D341Med (cell line): ENCODE data around the gene CPTP.

Experiments
- DNase-seq: peaks from one replicate; pipeline ENCODE4 v3.0.0; 2012; ENCODE audit warnings: low spot score

The CPTP gene

DNA sequence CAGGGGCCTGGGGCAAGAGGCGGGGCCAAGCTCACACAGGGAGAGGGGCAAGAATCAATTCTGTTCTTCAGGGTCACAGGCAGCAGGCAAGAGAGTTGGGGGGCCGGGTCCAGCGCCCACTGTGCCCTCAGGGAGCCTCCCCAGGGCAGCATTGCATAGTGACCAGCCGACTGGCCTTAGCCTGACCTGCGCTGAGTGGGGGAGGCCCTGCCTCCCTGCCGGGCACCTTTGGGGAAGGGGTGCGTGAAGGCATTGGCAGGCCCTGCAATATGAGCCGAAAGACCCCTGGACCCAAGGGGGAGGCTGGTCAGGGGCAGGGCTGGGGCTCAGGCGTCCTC lies 32.2 kb upstream of the CPTP start:
- DNase-seq, result no peak

DNA sequence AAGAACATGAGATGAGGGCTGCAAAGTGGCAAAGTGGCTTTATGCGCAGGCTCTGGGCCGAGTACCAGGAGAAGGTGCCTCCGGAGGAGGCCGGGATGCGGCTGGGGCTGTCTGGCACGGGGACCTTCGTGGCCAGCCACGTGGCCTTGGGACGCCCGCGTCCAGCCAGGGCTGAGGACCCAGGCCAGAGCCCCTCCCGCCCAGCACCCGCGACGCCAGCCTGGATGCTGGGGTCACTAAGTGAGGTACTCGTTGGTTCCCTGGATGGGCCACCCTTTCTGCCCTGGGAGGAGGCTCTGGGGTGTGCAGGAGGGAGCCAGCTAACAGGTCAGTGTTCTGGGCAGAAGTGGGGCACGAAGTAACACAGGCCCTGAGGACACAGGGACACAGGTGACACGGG lies 31.8 kb upstream of the CPTP start:
- no peak for DNase-seq

DNA sequence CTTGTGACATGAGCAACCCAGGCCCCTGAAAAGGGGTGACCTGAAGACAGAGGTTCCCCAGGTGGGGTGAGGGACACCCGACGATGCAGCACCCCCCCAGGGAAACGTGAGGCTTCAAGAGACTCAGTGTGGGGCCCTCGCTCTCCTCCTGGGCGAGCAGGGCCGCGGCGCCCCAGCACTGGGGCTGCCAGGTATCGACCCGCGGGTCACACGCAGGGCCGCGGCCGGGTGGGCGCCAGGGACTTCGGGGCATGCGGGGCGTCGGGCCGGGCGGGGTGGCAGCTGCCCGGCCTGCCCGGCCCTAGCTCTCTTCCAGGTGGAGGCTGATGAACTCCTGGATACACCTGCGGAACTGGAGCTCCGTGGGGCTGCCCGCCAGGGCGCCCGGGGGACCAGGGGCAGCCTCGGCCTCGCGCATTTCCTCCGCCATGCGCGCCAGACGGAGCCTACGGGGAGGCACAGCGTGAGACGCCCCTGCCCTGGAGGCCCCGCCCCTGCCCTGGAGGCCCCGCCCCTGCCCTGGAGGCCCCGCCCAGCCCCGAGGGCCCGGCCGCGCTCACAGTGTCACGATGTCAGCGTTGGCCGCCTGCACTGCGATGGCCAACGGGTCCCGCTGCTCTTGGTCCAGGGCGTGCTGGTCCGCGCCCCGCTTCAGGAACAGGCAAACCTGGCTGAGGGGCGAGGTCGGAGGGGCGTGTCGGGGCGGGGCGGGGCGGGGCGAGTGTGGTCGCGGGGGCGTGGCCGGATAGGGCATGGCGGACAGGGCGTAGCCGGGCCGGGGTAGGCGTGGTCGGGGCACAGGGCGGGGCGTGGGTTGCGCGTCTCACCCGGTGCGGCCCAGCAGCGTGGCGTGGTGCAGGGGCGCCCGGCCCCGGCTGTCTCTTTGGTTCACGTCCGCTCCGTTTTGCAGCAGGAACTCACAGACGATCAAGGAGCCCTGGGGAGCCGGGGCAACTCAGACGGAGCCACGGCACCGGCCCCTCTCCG lies 31.0 kb upstream of the CPTP start:
- no peak for DNase-seq

DNA sequence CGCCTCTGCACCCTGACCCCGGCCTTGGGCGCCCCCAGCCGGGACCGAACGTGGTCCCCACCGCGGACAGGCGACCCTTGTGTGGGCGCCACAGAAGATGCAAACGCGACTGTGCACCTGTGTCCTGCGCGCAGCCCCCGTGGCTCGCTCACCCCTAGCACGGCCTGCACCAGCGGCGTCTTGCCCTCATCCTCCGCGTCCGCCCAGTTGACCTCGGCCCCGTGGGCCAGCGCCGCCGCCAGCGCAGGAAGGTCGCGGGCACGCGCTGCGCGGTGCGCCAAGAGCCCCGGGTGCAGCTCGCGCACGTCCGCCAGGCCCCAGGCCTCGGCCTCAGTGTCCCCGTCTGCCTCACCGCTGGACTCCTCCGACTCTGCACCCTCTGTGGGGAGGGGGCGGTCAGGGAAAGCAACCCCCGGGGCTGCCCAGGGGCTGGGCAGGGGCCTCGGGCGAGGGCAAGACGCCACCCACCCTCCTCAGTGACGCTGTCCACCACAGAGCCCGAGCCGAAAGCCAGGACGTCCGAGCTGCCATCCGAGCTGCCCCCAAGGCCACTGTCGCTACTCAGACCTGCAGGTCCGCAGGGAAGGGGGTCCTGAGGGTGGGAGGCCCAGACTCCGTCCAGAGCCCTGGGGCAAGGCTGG lies 30.2 kb upstream of the CPTP start:
- no peak for DNase-seq

DNA sequence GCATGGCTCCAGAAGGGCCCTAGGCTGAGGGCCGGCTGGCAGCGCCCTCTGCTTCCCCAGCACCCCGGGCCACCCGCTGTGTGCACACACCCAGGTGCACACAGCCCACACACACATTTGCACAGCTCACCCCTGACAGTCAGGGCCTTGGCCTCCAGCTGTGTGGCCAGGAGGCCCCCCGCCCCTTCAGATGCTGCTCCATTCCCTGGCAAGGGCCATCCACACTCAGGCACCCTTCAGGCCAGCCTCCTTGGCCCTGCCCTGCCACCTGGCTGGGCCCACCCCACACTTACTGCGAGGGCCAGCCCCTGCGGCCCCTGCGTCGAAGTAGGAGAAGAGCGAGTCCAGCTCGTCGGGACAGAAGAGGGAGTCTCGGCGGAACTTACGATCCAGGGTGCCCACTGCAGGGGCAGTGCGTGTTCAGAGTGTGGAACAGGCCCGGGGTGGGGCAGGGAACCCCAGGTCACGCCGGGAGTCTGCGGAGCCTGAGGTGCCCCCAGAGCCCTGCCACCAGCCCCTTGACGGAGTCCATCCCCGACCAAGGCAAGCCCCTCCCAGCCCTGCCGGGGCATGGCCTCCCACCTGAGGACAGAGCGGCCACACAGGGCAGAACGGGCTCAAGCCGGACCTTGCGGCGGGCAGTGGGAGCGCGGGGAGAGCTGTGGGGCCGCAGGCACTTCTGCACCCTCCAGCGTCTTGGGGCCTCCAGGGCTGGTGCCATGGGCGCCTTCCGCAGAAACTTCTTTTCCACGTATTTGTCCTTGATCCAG lies 29.3 kb upstream of the CPTP start:
- no peak for DNase-seq

DNA sequence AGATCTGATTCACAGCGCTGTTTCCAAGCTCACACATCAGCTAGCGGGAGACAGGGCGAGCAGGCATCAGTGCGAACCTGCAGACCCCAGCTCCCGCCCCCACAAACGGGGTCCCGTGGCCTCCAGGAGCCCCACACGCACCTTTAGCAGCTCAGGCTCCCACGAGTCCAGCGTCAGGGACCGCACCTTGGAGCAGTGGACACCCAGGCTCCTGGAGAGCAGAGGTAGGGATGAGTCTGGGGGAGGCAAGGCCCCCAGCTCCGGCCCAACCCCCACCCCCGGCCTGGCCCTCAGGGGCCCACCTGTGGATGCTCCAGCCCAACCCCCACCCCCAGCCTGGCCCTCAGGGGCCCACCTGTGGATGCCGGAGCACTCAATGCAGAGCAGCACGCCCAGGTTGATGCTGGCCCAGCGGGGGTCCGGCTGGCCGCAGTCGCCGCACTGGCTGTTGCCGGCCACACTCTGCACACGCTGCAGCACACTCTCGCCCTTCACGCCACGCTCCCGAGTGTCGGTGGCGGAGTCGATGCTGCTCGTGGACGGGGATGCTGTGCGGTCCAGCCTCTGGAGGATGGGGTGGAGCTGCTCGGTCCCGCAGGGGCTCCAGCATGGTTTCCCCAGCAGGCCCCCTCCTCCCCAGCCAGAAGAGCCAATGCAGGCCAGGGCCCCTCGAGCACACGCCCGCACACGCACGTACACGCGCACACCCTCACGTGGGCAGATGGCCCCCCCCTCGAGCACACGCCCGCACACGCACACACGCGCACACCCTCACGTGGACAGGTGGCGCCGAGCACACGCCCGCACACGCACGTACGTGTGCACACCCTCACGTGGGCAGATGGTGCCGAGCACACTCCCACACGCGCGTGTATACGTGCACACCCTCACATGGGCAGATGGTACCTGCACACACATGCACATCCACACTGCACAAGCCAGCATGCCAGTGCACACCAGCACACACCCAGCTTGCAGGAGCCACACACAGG lies 28.2 kb upstream of the CPTP start:
- DNase-seq, result no peak

DNA sequence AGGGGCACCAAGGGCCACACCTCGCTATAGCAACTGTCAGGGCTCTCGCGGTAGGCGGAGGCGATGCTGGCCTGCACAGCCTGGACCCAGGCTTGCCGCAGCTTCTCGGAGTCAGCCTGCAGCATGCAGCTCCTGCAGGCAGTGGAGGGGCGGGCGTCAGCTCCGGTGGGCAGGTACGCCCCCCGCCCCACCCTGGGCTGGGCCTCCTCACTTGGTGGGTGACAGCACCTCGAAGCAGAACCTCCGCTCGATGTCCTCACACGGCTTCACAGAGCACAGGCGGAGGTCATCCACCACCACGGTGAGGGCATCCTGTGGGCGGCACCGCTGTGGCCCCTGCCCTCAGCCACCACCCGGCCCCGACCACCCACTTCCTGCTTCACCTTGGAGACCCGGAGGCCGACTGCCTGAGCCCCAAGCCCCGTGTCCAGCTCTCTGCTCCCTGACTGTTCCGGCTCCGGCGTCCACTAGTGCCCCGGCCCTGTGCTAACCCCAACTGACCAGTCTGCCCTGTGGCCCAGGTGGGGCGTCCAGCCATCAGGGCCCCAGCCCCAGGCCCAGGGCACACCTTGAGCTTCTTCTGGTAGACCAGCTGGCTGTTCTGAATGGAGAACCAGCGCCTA lies 26.7 kb upstream of the CPTP start:
- no peak for DNase-seq

DNA sequence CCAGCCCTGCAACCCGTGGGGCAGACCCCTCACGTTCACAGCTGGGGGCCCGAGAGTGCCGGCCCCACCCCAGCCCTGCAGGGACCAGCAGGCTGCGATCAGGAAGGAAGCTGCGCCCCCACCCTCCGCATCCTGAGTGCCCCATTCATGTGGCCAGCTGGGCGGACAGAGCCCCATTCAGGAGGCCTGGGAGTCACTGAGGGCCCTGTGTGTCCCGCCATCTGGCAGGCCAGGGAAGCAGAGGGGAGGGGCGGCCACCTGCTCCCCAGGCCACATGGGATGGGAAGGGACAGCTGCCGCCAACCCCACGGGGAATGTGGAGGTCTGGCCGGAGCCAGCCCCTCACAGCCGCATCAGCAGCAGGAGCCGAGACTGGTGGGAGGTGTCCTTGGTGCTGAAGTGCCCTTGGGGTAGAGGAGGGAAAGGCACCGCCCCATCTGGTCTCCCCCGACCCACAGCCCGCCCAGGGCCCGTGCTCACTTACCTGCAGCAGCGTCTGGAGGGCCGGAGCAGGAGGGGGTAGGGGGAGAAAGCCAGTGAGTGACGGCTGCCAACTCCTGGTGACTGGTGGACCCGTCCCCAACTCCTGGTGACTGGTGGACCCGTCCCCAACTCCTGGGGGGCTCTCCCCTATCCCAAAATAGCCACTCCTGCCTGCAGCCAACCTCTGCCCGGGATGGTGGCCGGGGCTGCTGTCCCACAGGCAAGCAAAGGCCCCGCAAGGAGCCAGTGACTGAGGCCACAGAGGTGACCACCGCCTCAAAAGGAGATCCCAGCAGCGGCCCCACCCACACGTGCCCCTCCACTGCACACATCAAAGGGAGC lies 25.5 kb upstream of the CPTP start:
- DNase-seq, result peak; percentile 73

DNA sequence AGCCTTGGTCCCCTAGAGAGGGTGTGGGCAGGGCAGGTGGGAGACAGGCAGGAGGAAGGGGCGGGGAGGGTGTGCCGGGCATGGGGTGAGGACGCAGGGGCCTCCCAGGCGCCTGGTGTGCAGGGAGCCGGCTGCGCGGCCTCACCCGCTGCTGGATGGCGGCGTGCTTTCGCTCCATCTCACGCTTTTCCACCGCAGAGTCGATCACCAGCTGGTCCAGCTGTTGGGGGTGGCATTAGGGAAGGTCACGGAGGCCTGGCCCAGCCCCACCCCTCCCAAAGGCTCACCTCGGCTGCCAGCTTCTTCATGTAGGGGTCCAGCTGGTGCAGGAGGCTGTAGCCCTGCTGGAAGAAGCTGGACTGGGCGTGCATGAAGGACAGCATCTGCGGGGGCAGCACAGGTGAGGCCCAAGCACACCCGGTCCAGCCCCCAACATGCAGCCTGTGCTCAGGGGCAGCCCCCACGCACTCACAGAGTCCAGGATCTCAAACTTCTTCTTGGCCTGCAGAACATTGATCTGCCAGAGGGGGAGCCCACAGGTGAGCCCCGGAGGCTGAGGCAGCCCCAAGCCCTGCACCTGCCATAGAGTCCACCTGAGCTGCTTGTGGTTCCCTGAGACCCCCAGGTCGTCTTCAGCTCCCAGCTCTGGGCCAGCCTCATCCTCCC lies 24.8 kb upstream of the CPTP start:
- no peak for DNase-seq

DNA sequence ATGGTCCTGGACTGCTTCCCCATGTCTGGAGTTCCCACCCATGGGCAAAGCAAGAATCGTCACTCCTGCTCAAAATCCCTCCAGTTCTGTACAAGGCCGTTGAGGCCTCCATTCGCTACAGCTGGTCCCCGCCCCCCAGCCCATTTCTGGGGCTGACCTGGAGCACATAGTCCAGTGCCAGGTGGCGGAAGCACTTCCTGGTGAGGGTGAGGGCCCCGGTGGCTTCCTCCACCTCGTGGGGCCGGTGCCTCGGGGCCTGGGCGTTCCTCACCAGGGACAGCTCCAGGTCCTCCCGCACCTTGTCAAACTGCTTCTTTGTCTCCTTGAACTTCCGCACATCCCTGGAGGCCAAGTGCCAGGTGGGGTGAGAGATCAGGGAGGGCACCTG lies 24.3 kb upstream of the CPTP start:
- DNase-seq, result no peak

DNA sequence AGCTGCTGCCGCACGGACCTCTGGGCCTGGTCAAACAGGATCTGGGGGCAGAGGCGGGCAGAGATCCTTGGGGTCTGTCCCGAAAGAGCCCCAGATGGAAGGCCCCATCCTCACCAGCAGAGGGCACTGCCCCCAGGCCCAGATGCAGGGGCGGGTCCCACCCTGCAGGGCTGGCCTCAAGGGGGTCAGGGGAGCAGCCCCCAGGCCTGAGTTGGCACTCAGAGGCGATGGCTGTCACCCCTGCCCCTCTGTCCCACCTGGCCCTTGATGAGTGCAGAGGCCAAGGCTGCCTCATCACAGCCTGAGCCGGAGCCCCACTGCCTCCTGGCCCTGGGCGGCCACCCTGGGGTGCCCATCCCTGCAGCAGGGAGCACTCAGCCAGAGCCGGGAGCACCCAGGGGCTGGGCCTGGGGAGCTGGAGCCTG lies 22.6 kb upstream of the CPTP start:
- no peak for DNase-seq

DNA sequence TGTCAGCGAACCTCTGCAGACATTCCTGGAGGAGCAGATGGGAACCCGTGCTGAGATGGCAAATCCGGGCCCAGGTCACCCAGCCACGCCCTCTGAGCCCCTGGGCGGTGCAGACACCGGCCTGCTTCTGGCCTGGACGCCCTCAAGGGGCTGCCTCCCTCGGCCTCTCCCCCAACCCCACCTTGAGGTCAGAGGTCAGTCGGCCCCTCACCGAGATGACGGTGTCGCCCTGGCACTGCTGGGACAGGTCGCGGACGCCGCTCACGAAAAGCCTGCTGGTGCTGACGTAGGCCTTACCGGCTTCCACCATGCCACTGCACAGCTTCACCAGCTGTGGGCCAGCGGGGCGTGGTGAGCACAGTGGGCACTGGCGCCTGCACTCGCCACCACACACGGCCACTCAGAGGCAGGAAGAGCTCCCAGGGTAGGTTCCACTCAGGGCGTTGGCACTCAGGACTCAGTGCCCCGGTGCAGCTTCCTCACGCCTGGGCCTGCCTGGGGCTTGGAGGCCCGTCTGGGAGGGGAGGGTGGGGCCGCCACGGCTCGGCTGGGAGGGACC lies 21.6 kb upstream of the CPTP start:
- DNase-seq, result no peak

DNA sequence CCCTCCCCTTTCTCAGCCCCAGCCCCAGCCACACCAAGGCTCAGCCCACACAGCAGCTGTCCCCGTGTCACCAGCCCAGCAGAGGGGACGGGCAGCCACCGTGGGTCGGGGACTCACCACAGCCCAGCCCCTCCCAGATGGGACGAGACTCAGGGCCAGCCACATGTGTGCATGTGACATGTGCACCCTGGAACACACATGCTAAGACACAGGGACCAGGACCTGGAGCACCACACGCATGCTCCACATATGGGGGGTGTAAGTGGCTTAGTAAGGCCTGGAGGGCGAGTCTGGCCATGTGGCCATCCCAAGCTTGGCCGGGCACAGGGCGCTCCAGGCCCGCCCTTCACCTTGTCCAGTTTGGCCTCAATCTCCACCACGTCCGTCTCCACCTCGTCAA lies 20.9 kb upstream of the CPTP start:
- DNase-seq, result no peak

DNA sequence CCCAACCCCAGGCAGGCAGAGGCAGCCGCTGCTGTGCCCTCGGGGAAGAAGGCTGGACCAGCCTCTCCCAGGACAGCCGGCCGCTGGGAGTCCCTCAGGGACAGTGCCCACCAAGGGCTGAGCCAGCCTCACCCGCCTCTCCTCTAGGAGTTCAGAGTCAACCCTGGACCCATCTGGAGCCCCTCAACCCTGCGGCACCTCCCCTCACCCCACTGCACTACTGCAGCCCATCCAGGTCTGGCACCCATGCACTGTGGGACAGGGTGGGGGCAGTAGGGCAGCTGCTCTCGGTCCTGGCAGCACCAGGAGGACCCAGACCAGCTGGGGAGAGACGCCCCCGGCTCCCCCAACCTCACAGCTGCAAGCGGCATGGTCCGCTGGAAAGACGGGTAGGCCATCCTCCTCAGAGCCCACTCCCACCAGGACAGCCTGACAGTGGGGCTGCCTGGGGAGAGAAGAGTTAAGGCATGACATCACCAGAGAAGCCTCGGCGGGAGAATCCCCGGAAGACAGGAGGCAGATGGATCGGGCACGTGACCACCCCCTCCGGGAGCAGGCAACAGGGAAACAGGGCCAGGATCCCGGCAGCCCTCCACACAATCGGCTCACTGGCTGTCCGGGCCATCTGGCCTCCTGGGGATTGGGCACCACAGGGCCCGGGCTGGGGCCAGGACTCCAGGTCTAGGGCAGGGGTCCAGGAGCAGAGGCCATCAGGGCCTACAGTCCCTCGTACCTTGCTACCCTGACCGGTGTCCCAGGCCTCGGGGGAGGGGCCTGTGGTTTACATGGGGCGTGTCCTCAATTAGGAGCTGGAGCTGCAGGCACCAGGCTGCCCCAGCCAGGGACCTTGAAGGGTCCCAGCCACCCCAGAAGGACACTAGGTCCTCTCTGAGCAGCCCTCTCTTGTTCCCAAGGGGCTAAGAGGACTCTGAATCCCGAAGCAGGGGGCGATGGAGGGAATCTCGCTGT lies 20.0 kb upstream of the CPTP start:
- peak; percentile 86 for DNase-seq

DNA sequence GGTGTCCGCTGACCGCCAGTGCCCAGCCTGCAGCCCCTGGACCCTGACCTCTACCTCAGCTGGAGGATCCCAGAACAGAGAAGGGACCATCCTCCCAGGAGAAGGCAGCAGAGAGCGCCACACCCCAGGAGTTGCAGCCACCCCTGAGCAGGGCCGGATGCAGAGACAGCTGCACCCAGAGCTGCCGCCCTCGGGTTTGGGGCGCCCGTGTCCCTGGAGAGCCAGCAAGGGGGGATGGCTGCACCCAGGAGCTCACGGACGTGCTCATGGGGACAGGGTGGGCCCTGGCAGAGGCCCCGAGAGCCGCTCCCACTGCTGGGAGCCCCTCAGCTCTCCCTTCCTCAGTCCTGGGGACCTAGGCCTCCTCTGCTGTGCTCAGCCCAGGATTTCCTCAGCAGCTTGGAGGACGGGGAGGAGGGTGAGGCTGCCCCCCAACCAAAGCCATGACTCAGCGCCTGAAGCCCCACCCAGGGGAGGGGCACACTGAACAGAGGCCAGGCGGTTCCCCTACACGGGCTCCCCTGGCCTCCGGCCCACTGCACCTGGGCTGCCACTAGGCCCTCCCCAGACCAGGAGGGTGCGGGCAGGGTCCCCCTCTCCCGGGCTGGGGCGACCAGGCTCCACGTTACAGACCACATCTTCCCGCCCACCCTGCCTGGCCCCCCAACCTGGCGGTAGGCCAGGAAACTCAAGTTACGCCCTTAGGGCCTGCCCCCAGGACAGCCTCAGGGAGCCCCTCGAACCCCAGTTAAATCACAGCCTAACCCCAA lies 19.1 kb upstream of the CPTP start:
- peak; percentile 77 for DNase-seq

DNA sequence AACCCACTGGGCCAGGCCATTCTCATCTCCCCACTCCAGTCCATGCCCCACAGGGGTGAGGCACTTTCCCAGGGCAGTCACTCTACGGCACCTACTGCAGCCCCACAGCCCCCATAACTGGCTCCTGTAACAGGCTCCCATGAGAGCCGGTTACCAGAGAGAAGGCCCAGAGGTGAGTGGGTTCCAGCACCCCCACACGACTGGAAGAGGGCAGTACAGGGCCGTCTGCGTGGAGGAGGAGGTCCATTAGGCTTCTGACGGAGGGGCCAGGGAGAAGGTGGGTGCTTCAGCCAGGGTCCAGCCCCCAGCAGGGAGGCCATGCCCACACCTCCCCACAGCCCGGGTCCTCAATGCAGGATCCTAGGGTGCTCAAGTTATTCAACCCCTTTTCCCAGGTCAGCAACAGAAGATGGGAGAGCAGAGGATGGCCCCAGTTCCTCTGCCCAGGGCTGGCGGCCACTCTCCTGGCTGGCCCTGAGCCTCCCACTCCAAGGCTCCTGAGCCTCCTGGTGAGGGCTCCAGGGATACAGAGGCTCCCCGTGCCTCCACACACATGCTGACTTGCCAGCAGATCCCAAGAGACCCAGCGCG lies 18.4 kb upstream of the CPTP start:
- no peak for DNase-seq

DNA sequence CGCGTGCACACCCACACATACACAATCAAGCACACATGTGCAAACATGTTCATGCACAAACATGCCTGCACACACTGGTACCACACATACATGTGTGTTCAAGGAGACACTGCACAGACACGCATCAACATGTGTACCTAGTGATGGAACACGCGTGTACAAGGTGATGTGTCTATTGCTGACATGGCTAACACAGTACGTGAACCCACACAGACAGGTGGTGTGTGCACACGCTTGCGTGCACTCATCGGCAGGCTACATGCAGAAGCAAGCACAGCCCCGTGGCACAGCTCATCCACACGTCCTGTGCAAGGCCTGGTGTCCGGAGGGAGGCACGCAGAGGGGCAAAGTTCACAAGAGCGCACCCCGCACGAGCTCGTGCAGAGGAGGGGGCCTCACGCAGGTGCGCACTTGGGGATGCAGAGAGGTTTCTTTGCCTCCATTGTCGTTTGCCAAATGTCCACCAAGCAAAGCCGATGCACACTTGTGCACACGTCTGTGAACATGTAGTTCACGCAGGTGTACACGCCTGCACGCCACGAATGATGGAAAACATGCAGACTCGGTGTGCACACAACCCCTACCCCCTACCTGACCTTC lies 17.8 kb upstream of the CPTP start:
- DNase-seq, result no peak
